Renal pelvis (tissue), 4 donors: Measurements from ENCODE around the gene MARCHF5. TPM values are rescaled to one million over a fixed set of nuclear protein-coding genes. Genes with fewer than 3 reads are reported as not detected.
"Not testable (repeated sequence)": the region's sequence is repeated elsewhere in the genome, so short reads cannot be mapped to it uniquely, and the experiment has no call there.

ENCODE experiments used
- DNase-seq: peaks from one replicate; pipeline ENCODE4 v3.0.0-alpha.2; 2013
- polyA plus RNA-seq, 3 donors: library from polyadenylated mRNA; unstranded; fragments of 120-200 nt; gene quantifications; one replicate each; pipeline ENCODE4 v1.2.1, GENCODE V29; 2013; ENCODE audit not compliant: insufficient read length in 3 of 3

The MARCHF5 gene
- polyA plus RNA-seq, 3 donors = 61.9 to 69.8 (median 65.9) TPM

GRCh38 chr10:92291921-92292845 is 1.2 kb downstream of the MARCHF5 start:
- DNase-seq = peak; percentile 50

DNA sequence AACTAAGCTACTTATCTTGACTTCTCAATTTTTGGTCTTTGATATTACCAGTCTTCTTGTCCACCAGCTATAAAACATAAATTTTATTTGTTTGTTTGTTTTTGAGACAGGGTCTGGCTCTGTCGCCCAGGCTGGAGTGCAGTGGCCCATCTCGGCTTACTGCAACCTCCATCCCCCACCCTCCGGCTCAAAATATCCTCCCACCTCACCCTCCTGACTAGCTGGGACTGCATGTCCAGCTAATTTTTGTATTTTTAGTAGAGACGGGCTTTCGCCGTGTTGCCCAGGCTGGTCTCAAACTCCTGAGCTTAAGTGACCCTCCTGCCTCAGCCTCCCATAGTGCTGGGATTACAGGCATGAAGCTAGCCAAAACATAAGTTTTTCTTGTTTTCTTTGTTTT is 7.5 kb downstream of the MARCHF5 start:
- DNase-seq = no peak

GRCh38 chr10:92303096-92303495 is 12.1 kb downstream of the MARCHF5 start:
- no peak for DNase-seq

DNA sequence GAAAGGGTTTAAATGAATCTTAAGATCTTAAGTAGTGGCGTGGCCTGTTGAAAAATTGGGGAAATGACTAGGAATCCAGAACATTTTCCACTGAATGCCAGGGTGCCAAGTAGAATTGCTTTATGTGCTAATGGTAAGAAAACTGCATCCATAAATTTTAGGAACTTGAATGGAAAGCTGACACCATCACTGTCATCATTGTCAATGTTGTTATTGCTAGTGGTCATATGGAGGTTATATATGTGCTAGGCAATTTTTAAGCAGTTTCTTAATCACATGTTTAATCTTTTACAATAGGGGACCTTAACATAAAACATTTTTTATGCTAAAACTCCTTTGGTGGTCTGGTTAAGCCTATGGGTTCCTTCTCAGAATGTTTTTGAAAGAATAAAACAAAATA is 13.1 kb downstream of the MARCHF5 start:
- no peak for DNase-seq

GRCh38 chr10:92305133-92306072 is 14.4 kb downstream of the MARCHF5 start:
- DNase-seq = no peak

GRCh38 chr10:92309272-92309671 is 18.3 kb downstream of the MARCHF5 start:
- no peak for DNase-seq

DNA sequence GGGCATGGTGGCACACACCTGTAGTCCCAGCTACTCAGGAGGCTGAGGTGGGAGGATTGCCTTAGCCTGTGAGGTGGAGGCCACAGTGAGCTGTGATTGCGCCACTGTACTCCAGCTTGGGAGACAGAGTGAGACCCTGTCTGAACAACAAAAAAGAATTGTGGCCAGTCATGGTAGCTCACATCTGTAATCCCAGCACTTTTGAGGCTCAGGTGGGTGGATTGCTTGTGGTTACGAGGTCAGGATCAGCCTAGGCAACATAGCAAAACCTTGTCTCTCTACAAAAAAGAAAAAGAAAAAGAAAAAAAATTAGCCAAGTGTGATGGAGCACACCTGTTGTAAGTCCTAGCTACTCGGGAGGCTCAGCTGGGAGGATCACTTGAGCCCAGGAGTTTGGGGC is 22.8 kb downstream of the MARCHF5 start:
- DNase-seq = no peak

- no peak for DNase-seq
Measured at GRCh38 chr10:92316610-92317009, 25.6 kb downstream of the MARCHF5 start.

GRCh38 chr10:92323079-92323478 is 32.1 kb downstream of the MARCHF5 start:
- no peak for DNase-seq

DNA sequence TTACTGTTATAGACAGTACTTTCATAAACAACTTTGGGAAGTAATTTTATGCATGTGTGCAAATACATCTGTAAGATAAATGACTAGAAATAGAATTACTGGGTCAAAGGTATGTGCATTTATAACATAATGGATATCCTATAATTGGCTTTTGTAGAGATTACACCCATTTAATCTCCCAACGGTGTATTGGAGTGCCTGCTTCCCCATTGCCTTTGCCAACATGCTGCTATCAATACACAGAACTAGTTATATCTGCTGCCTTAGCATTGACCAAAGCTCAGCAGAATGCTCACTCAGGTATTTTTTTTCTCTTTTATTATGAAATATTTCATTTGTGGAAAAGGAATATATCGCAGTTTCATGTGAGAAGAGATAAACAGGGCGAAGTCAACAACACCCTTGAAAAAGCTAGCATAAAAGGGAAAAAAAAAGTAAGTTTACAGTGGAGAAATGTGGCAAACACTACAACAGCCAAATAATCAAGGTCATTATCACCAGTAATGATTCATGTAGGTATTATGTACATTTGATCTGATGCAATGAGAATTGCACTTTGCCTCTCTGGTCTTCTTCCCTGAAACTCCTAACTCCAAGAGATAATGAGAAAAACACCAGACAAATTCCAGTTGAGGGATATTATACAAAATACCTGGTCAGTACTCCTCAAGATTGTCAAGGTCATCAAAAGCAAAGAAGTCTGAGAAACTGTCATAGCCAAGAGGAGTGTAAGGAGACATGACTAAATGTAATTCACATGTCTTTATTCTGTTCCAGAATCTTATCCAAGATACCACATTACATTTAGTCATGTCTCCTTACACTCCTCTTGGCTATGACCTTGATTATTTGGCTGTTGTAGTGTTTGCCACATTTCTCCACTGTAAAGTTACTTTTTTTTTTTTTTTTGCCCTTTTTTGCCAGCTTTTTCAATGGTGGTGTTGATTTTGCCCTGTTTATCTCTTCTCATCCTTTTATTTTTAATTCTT is 36.8 kb downstream of the MARCHF5 start:
- DNase-seq = no peak

DNA sequence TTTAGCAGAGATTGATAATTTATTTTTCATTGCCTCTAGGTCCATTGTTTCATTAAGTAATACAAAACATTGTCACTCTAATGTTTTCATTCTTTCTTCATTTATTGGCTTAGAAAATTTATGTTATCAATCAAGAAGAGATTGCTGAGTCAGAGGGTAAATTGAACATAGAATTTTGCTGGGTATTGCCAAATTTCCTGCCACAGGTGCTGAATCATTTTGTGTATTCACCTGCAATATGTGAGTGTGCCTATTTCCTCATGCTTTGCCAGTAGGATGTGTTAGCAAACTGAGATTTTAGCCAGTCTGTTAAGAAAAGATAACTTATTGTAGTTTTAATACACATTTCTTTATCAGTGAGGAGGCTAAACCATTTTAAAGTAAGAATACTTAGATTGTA is 38.0 kb downstream of the MARCHF5 start:
- no peak for DNase-seq

DNA sequence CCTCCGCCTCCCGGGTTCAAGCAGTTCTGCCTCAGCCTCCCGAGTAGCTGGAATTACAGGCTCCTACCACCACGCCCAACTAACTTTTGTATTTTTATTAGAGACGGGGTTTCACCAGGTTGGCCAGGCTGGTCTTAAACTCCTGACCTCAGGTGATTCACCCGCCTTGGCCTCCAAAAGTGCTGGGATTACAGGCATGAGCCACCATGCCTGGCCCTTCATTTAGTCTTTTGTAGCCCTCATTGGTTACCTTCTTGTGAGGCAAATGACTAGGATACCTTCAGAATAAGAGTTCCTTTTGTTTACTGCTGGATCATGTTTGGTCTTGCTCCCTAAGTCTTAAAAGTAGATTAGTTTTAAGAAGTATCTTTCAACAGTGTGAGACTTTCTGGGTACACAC is 39.0 kb downstream of the MARCHF5 start:
- not testable (repeated sequence) for DNase-seq

- no peak for DNase-seq
Measured at GRCh38 chr10:92342796-92343195, 51.8 kb downstream of the MARCHF5 start.

- DNase-seq = not testable (repeated sequence)
Measured at GRCh38 chr10:92345575-92345974, 54.6 kb downstream of the MARCHF5 start.

DNA sequence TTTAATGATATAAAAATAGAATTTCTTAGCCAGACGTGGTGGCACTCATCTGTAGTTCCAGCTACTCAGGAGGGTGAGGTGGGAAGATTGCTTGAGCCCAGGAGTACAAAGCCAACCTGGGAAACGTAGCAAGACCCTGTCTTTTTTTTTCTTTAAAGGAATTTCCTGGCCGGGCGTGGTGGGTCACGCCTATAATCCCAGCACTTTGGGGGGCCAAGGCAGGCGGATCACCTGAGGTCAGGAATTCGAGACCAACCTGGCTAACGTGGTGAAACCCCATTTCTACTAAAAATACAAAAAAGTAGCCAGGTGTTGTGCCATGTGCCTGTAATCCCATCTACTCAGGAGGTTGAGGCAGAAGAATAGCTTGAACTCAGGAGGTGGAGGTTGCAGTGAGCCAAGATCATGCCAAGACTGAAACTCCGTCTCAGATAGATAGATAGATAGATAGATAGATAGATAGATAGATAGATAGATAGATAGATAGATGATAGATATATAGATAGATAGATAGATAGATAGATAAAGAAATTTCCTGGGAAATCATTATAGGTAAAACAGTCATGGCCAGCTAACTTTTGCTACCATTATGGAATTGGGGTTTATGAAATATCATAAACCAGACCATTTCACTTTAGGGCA is 56.2 kb downstream of the MARCHF5 start:
- DNase-seq = not testable (repeated sequence)

GRCh38 chr10:92350411-92350810 is 59.4 kb downstream of the MARCHF5 start:
- no peak for DNase-seq

DNA sequence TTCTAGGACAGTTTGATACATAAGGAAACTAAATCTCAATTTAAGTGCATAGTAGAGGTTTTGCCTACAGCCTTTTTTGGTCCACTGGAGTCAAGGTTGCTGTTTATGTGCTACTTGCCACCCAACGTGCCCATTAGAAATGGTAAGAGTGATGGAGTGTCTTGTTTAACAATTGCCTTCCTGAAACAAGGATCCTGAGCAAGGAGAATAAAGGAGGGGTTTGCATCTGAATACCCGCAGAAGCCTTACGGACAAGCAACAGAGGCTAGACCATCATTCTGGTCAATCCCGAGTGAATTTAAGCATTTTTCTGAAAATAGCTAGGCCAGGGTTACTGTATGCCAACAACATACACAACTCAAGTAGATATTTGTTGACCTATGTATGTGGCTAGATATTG is 63.6 kb downstream of the MARCHF5 start:
- DNase-seq = no peak

GRCh38 chr10:92356041-92356440 is 65.1 kb downstream of the MARCHF5 start:
- no peak for DNase-seq

DNA sequence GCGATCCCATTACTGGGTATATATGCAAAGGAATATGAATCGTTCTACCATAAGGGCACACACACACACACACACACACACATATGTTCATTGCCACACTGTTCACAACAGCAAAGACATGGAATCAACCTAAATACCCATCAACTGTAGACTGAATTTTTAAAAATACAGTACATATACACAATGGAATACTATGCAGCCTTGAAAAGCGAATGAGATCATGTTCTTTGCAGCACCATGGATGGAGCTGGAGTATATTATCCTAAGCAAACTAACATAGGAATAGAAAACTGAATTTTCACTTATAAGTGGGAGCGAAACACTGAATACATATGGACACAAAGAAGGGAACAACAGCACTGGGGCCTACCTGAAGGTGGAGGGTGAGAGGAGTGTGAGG is 72.5 kb downstream of the MARCHF5 start:
- DNase-seq = no peak

GRCh38 chr10:92366412-92367021 is 75.5 kb downstream of the MARCHF5 start:
- DNase-seq = no peak
